ENCODE data around the gene IBTK. TPM values are rescaled to one million over a fixed set of nuclear protein-coding genes. Genes with fewer than 3 reads are reported as not detected.

IBTK gene, protein sequence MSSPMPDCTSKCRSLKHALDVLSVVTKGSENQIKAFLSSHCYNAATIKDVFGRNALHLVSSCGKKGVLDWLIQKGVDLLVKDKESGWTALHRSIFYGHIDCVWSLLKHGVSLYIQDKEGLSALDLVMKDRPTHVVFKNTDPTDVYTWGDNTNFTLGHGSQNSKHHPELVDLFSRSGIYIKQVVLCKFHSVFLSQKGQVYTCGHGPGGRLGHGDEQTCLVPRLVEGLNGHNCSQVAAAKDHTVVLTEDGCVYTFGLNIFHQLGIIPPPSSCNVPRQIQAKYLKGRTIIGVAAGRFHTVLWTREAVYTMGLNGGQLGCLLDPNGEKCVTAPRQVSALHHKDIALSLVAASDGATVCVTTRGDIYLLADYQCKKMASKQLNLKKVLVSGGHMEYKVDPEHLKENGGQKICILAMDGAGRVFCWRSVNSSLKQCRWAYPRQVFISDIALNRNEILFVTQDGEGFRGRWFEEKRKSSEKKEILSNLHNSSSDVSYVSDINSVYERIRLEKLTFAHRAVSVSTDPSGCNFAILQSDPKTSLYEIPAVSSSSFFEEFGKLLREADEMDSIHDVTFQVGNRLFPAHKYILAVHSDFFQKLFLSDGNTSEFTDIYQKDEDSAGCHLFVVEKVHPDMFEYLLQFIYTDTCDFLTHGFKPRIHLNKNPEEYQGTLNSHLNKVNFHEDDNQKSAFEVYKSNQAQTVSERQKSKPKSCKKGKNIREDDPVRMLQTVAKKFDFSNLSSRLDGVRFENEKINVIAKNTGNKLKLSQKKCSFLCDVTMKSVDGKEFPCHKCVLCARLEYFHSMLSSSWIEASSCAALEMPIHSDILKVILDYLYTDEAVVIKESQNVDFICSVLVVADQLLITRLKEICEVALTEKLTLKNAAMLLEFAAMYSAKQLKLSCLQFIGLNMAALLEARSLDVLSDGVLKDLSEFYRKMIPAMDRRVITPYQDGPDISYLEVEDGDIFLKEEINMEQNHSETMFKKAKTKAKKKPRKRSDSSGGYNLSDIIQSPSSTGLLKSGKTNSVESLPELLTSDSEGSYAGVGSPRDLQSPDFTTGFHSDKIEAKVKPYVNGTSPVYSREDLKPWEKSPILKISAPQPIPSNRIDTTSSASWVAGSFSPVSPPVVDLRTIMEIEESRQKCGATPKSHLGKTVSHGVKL (N-terminal part only)
- 10 to 100 TPM; 38.5 to 47.6 TPM for total RNA-seq

DNA sequence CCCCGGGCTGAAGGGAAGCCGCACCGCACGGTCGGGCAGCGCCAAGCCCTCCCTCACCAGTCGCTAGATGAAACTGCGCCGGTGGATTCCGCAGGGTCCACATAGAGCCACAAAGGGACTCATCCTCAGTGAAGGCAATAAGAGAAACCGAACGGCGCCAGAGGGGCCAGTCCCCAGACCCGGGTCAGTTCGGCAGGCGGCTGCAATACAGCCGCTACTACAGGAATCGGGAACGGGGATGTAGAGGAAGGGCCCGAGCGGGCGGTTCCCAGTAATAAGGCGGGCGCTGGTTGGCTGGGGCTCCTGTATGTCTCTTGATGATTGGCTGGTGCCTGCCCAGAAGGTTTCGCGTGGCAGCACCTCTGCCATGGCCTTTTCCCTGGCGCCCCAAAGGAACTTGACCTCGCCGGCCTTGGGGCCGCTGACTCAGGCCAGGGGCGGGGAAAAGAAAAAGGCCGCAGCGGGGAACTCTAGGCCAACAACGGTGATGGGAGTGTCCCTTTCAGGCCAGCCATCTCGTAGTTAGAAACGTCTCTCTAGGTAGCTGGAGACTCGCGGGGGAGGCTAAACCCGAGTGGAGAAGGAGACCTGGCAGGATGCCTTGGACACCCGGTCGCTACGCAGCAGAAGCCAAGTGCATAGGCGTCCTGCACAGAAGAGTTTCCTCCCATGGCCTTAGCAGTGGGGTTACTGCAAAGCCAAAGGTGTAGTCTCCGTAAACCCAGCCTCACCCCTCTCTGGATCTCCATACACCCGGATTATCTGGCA, at the start of gene IBTK:
IBTK (minus strand) TSS at position 240 of the 768 bp plus-strand sequence. CDS start 7,258 bp downstream, outside the sequence.

Small RNAs within 50 kb of the gene (small RNA-seq; reads per million reads assigned to genes)
- 0 reads per million in 2 donors for gene RNU6-130P

Other genes with a start within 250 kb of the IBTK start
- gene TPBG, start 116.1 kb upstream of the IBTK start, total RNA-seq: 1 to 10 TPM in 1 of 2 donors, under 1 TPM in 1; 1.00 to 2.4 TPM

Measured in melanocyte of skin (primary cell).